ENCODE measurements around the gene VGLL4.

- no peak for TF ChIP-seq CTCF (IDR thresholded peaks at IDR 0.05)
- TF ChIP-seq POLR2AphosphoS5 (IDR thresholded peaks at IDR 0.05; ENCODE audit: insufficient read depth in 1 of 2, low read depth in 1 of 2), result no peak
These were observed 79.9 kb downstream of the VGLL4 start for GRCh38 chr3:11563865-11564185.
